T-helper 1 cell treated with Interleukin-12 subunit alpha and Interleukin-12 subunit beta and Interleukin-4 antibody, amounts not matched to agents 30 μg/mL and 1 μg/mL, for 36 hours (primary cell): ENCODE measurements around the gene OR6K6.

ENCODE experiments used
- H3K27ac Mint-ChIP-seq: one replicate; pipeline ENCODE4 v1.8.0; 2021; ENCODE audit warnings: mild to moderate bottlenecking, mixed read lengths
- H3K27me3 Mint-ChIP-seq: one replicate; pipeline ENCODE4 v1.8.0; 2021; ENCODE audit warnings: low read depth, mixed read lengths
- H3K36me3 Mint-ChIP-seq: one replicate; pipeline ENCODE4 v1.8.0; 2021; ENCODE audit warnings: low read depth, mixed read lengths
- H3K4me1 Mint-ChIP-seq: one replicate; pipeline ENCODE4 v1.8.0; 2021; ENCODE audit warnings: low read depth, mixed read lengths
- H3K4me3 Mint-ChIP-seq: one replicate; pipeline ENCODE4 v1.8.0; 2021; ENCODE audit warnings: mild to moderate bottlenecking, moderate library complexity, mixed read lengths
- H3K9me3 Mint-ChIP-seq: one replicate; pipeline ENCODE4 v1.8.0; 2021; ENCODE audit warnings: mixed read lengths

Gene OR6K6, protein sequence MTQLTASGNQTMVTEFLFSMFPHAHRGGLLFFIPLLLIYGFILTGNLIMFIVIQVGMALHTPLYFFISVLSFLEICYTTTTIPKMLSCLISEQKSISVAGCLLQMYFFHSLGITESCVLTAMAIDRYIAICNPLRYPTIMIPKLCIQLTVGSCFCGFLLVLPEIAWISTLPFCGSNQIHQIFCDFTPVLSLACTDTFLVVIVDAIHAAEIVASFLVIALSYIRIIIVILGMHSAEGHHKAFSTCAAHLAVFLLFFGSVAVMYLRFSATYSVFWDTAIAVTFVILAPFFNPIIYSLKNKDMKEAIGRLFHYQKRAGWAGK

GRCh38 chr1:158754420-158754819 lies at the start of gene OR6K6:
OR6K6 (plus strand) TSS chr1:158754720; CDS start chr1:158754888, 168 bp downstream.
- no peak within 1 kb of the TSS for H3K4me3 Mint-ChIP-seq
- H3K27ac Mint-ChIP-seq: no peak within 1 kb of the TSS
- H3K27me3 Mint-ChIP-seq: peaks cover 4% of the 10 kb centered on the region
- H3K4me1 Mint-ChIP-seq: no peaks in the 10 kb centered on the region
- H3K9me3 Mint-ChIP-seq: no peaks in the 10 kb centered on the region
- no peaks in the 10 kb centered on the region for H3K36me3 Mint-ChIP-seq

- no peak overlapping the region for H3K27ac Mint-ChIP-seq
- H3K27me3 Mint-ChIP-seq: peaks cover 5% of the 10 kb centered on the region
- H3K9me3 Mint-ChIP-seq: no peaks in the 10 kb centered on the region
These were observed 48.4 kb upstream of the OR6K6 start for GRCh38 chr1:158706096-158706495.

GRCh38 chr1:158711098-158711497 lies 43.4 kb upstream of the OR6K6 start:
- no peaks in the 10 kb centered on the region for H3K36me3 Mint-ChIP-seq
- no peaks in the 10 kb centered on the region for H3K9me3 Mint-ChIP-seq
- H3K4me1 Mint-ChIP-seq: no peaks in the 10 kb centered on the region
- H3K27ac Mint-ChIP-seq: no peak overlapping the region
- no peak overlapping the region for H3K4me3 Mint-ChIP-seq
- H3K27me3 Mint-ChIP-seq: peaks cover 23% of the 10 kb centered on the region

More at GRCh38 chr1:158706096-158706495, 48.4 kb upstream of the OR6K6 start:
- H3K4me1 Mint-ChIP-seq: no peaks in the 10 kb centered on the region
- no peak overlapping the region for H3K4me3 Mint-ChIP-seq
- H3K36me3 Mint-ChIP-seq: no peaks in the 10 kb centered on the region

DNA sequence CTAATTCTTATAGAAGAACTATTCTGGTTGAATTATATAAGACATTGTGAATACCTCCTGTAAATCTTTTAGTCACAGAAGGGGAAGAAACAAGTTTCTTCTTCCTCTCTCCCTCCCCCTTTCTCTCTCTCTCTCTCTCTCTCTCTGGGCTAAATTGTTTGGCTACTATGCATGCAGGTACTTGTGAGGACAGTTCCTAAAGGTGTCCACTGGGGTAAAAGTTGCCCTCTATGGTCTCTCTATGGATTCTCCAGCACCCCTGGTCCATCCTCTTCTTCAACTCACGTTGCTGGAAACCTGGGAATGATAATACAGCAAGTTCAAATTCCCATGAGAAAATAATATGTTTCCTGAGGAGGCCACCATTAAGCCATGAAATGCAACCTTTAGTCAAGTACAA lies 39.8 kb upstream of the OR6K6 start:
- H3K27ac Mint-ChIP-seq: no peak overlapping the region
- peaks cover 23% of the 10 kb centered on the region for H3K27me3 Mint-ChIP-seq
- H3K4me3 Mint-ChIP-seq: no peak overlapping the region
- no peaks in the 10 kb centered on the region for H3K36me3 Mint-ChIP-seq
- no peaks in the 10 kb centered on the region for H3K9me3 Mint-ChIP-seq
- H3K4me1 Mint-ChIP-seq: peaks cover 3% of the 10 kb centered on the region

DNA sequence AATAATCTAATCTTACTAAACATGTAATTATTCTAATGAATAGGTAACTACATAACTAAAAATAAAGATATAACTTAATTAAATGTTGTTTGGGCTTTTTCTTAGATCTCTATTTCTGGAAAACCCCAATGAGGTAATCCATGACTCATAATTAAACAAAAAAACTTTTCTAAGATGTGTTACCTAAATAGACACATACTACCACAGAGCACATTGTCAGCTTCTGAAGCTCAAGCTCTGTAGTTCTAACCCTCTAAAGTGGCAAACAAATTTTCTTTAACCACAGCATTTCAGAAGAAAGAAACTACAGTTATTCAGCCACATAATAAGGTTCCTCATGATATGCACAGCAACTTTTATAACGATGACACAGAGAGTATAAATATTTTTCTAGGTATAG lies 38.2 kb upstream of the OR6K6 start:
- Mint-ChIP-seq H3K4me3 (no peak overlapping the region), H3K27me3 (peaks cover 32% of the 10 kb centered on the region), H3K9me3 (no peaks in the 10 kb centered on the region), H3K27ac (no peak overlapping the region), H3K4me1 (peaks cover 3% of the 10 kb centered on the region), H3K36me3 (no peaks in the 10 kb centered on the region)

GRCh38 chr1:158717344-158717743 lies 37.2 kb upstream of the OR6K6 start:
- Mint-ChIP-seq H3K4me3 (no peak overlapping the region), H3K9me3 (no peaks in the 10 kb centered on the region), H3K4me1 (peaks cover 3% of the 10 kb centered on the region), H3K27ac (no peak overlapping the region), H3K27me3 (peaks cover 29% of the 10 kb centered on the region), H3K36me3 (no peaks in the 10 kb centered on the region)

DNA sequence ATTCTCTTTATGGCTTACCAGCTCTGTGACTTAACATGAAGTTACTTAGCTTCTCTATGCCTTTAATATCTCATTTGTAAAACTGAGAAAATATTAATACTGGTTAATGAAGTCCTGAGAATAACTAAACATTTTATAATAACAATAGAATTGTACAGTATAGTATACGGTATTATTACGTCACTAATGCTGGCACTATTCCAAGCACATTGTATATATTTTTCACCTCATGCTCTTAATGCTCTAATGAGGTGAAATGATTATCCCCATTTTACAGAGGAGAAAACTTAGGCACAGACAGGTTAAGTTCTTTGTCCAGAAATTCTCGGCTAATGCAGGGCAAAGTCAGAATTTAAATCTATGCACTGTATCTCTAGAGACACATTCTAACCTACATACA lies 34.9 kb upstream of the OR6K6 start:
- Mint-ChIP-seq H3K27me3 (peaks cover 34% of the 10 kb centered on the region), H3K9me3 (no peaks in the 10 kb centered on the region), H3K36me3 (no peaks in the 10 kb centered on the region), H3K27ac (no peak overlapping the region), H3K4me1 (peaks cover 3% of the 10 kb centered on the region), H3K4me3 (no peak overlapping the region)

DNA sequence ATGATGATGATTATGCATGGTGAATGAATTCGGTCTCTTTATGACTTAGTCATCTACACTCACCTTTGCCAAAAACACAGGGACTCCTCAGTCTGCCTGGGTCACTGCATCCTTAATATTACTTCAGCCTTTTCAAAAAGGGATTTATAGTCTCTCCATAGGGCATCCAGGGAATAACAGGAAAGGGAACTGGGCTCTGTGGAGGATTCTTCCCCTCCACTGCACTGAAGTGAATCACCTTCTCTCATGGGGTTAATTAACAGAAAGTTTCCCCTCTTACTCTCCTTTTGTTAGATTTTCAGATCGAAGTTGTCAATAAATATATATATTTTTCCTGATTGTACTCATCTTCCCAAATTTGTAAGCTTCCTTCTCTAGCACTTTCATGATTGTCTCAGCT lies 33.9 kb upstream of the OR6K6 start, which contains the start of gene OR6K3:
Gene OR6K3, minus strand, starts transcription at position 101 of the 400 bp plus-strand sequence. CDS start 2,605 bp downstream, outside the sequence.
- H3K27ac Mint-ChIP-seq: no peak within 1 kb of the TSS
- H3K9me3 Mint-ChIP-seq: no peaks in the 10 kb centered on the region
- no peak within 1 kb of the TSS for H3K4me3 Mint-ChIP-seq
- H3K4me1 Mint-ChIP-seq: peaks cover 3% of the 10 kb centered on the region
- H3K27me3 Mint-ChIP-seq: peaks cover 32% of the 10 kb centered on the region
- no peaks in the 10 kb centered on the region for H3K36me3 Mint-ChIP-seq

GRCh38 chr1:158724442-158724841 lies 30.1 kb upstream of the OR6K6 start:
- Mint-ChIP-seq H3K27me3 (peaks cover 35% of the 10 kb centered on the region), H3K27ac (no peak overlapping the region), H3K4me3 (no peak overlapping the region), H3K36me3 (no peaks in the 10 kb centered on the region), H3K9me3 (no peaks in the 10 kb centered on the region), H3K4me1 (no peaks in the 10 kb centered on the region)

DNA sequence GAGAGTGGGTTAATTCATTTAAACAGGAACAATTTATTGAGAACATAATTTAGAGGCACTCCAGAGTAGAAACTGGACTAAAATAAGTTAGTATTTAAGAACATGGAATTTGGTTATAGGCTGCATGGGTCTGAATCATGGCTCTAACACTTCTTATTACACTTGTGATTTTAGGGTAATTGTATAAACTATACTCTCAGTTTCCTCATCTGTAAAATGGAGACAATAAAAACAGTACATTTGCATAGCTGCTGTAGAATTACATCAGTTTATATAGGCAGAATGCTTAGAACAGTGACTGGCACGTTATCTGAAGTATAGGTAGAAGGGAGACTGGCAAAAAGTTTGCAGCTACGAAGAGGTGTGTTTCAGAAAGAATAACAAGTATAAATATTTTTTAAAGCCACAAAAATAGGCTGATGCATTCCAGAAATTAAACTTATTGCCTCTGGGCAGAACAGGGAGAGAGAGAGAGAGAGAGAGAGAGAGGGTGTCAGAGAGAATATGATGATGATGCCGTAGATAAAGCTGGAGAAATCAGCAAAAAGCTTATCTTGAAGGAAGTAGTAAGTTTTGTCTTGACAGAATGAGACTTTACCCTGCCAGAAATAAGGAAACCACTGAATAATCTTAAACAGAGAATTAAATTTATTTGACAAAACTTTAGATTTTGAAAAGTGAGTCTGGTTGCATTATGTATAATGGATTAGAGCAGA lies 25.9 kb upstream of the OR6K6 start:
- H3K4me1 Mint-ChIP-seq: no peaks in the 10 kb centered on the region
- no peaks in the 10 kb centered on the region for H3K36me3 Mint-ChIP-seq
- no peaks in the 10 kb centered on the region for H3K9me3 Mint-ChIP-seq
- H3K27me3 Mint-ChIP-seq: peaks cover 16% of the 10 kb centered on the region
- no peak overlapping the region for H3K4me3 Mint-ChIP-seq
- H3K27ac Mint-ChIP-seq: no peak overlapping the region

GRCh38 chr1:158730453-158730852 lies 24.1 kb upstream of the OR6K6 start:
- no peak overlapping the region for H3K27ac Mint-ChIP-seq
- H3K27me3 Mint-ChIP-seq: peaks cover 9% of the 10 kb centered on the region
- H3K4me1 Mint-ChIP-seq: no peaks in the 10 kb centered on the region
- H3K4me3 Mint-ChIP-seq: no peak overlapping the region
- no peaks in the 10 kb centered on the region for H3K36me3 Mint-ChIP-seq
- H3K9me3 Mint-ChIP-seq: no peaks in the 10 kb centered on the region

- H3K27me3 Mint-ChIP-seq: peaks cover 9% of the 10 kb centered on the region
- no peak overlapping the region for H3K27ac Mint-ChIP-seq
- no peaks in the 10 kb centered on the region for H3K4me1 Mint-ChIP-seq
- H3K4me3 Mint-ChIP-seq: no peak overlapping the region
- no peaks in the 10 kb centered on the region for H3K9me3 Mint-ChIP-seq
- H3K36me3 Mint-ChIP-seq: no peaks in the 10 kb centered on the region
These were observed 22.8 kb upstream of the OR6K6 start for GRCh38 chr1:158731707-158732106.

GRCh38 chr1:158732524-158732923 lies 22.0 kb upstream of the OR6K6 start:
- H3K4me3 Mint-ChIP-seq: no peak overlapping the region
- no peaks in the 10 kb centered on the region for H3K36me3 Mint-ChIP-seq
- no peak overlapping the region for H3K27ac Mint-ChIP-seq
- no peaks in the 10 kb centered on the region for H3K4me1 Mint-ChIP-seq
- H3K9me3 Mint-ChIP-seq: no peaks in the 10 kb centered on the region
- H3K27me3 Mint-ChIP-seq: peaks cover 13% of the 10 kb centered on the region

DNA sequence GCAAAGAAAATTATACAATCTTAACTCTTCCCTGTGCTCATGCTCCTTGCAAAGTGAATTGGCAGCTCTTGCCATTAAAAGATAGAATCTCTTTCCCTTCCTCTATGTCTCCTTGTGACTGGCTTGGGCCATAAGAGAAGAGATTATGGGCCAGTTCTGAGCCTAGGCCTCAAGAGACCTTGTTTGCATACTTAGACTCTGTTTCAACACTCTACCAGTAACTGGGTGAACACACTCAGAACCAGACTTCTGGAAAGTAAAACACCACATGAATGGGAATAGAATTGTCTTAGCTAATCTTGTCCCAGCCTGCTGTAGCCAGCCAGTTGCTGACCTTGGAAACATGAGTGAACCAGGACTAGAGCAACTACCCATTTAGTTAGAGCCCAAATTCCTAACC lies 18.7 kb upstream of the OR6K6 start:
- no peaks in the 10 kb centered on the region for H3K4me1 Mint-ChIP-seq
- H3K4me3 Mint-ChIP-seq: no peak overlapping the region
- H3K9me3 Mint-ChIP-seq: no peaks in the 10 kb centered on the region
- no peak overlapping the region for H3K27ac Mint-ChIP-seq
- no peaks in the 10 kb centered on the region for H3K36me3 Mint-ChIP-seq
- H3K27me3 Mint-ChIP-seq: peaks cover 14% of the 10 kb centered on the region

DNA sequence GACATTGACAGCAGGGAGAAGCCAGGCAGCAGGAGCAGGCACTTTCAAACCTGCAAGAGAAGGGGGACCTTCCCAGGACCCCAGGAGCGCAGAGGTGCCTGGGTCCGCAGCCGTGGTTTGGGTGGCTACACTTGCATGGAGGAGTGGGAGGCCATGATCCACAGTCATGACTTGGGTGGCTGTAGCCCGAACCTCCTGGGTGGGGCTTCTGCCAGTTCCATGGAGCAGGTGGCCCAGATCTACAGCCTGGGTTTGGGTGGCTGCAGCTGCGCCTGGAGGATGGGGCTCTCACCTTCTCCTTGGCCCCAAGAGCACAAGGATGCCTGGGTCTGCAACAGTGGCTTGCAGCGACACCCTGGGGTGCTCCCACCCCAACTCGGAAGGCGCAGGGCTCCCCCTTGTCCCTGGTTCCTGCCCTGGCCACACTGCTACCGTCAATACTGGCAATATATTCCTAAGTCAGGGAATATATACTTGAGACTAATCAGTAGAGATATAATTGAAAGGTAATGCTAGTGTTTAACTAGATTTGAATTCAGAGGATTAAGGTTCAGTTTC lies 2.3 kb upstream of the OR6K6 start:
- H3K36me3 Mint-ChIP-seq: no peaks in the 10 kb centered on the region
- no peaks in the 10 kb centered on the region for H3K9me3 Mint-ChIP-seq
- H3K4me3 Mint-ChIP-seq: no peak overlapping the region
- H3K27ac Mint-ChIP-seq: no peak overlapping the region
- peaks cover 2% of the 10 kb centered on the region for H3K27me3 Mint-ChIP-seq
- H3K4me1 Mint-ChIP-seq: no peaks in the 10 kb centered on the region
